Dermis blood vessel endothelial cell (primary cell): ENCODE data around the gene RHOC. TPM values are rescaled to one million over a fixed set of nuclear protein-coding genes. Genes with fewer than 3 reads are reported as not detected.

ENCODE experiments used
- DNase-seq: peaks from one replicate; pipeline ENCODE4 v3.0.0; 2010
- total RNA-seq: library from RNA; depleted of rRNA; stranded (reverse); fragments of >200 nt; gene quantifications from 2 replicates; pipeline ENCODE4 v1.2.3, GENCODE V29; 2014

Gene RHOC
- total RNA-seq, 1 donor from 2014 or later, result 920 TPM

DNA sequence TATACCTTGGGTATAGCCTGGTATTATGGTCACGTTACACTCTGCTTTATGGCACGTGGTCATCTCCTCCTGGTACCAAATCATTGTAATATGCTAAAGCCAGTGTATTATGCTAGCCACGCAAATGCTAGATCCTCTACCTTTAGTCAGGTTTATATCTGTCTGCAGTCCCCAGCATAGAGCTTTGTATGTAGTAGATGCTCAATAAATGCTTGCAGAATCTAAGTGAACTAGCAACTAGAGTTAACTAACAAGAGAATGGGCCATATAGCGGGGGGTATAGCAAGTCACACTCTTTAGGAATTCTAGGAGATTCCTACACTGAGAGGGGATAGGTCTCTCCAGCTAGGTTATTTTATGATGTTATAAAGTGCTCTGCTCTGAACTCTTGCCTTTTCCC, 29.4 kb downstream of the RHOC start:
- no peak for DNase-seq

DNA sequence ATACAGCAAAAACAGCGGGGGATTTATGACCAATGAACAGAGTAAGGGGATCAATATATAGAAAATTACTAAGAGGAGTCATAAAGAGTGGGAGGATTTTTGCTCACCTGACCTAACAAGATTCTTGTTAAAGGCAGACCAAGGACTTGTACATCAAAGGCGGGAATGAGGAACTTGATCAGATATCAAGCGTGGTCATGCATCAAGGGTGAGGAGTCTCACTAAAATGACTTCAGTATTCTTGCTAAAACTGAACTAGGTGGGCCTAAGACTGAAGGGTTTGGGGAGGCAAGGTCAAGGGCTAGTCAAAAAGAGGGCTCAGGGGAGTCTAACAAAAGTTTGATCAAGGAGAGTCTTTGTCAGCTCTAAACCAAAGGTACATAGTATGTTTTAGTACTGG, 30.4 kb downstream of the RHOC start:
- DNase-seq, result no peak

DNA sequence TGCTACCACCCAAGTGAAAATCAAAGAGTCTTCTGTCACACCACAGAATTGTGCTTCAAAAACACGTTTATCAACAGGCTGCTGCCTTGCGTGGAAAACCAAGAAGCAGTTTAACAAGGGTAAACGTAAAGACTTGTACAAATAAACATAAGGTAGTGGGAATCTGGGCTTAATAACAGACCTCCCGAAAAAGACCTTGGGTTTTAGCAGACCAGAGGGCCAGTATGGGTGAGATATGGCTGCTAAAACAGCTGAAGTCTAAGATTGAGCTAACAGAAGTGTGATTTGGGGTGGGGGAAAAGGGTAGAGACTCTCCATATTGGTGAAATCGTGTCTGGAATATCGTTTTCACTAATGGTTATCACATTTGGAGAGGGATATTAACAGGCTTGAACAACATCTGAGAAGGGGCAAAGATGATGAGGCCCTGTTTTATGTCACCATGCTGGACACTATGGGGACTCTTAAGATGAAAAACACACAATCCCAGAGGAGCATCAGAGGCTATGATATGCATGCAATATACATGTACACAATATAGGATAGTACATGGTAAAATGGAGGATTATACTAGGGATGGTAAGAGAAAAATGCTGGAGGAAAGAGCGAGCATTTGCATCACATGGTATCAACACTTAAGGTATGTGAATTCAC, 31.1 kb downstream of the RHOC start:
- no peak for DNase-seq

DNA sequence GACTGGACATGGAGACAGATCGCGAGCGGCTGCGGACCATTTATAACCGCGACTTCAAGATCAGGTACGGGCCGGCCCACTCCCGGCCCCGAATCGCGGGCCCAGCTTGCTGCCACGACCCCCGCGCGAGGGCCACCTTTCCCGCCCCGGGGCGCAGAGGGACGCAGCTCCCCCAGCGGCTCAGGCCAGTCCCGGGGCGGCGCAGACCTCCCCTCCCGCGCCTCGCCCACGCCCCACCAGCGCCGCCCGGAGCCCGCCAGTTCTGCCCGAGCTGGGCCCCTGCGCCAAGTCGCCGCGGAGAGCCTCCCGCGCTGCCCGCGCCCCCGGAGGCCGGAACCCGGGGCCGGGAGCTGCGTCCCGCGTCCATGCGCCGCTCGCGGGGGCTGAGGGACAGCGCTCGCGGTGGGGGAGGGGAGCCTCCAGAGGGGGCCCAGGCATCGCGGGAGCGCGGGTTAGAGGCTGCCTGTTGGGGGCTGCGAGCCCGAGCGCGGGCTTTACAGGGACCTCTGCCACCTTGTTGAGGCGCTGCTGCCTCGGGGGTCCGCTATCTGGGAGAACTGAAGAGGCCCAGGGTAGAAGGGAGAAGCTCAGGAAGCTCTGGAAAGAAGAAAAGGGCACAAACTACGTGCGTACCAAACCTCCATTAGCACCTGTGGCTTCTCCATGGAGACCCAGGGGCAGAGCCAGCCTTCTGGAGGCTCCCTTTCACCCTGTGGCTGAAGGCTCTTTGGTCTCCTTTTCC, 31.8 kb downstream of the RHOC start:
- peak; percentile 57 for DNase-seq

DNA sequence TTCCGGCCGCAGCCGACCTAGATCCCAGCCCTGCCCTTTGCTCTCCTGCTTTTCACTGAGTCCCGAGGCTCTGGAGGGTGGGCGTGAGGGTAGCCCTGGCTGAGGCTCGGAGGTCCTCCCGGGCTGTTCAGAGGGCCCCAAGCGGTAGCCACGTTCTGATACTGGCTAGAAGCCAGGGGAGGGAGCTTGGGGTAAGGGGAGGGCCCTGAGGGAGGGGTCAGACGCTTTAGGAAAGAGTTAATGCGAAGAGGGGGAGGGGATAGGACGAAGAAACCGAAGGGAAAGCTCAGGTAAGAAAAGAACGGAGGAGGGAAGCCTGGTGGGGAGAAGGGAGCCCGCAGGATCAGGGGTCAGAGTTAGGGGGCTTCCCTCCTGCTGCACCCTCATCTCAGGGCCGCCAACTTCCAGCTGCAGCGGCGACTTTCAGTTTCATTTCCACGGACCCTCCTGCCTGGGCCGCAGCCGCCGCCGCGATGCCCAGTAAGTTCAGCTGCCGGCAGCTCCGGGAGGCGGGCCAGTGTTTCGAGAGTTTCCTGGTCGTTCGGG, 32.4 kb downstream of the RHOC start, which contains the start of gene MOV10:
MOV10 (plus strand) TSS at position 220 of the 546 bp plus-strand sequence; CDS start at position 474, 254 bp downstream.
- DNase-seq, result peak; percentile 81

DNA sequence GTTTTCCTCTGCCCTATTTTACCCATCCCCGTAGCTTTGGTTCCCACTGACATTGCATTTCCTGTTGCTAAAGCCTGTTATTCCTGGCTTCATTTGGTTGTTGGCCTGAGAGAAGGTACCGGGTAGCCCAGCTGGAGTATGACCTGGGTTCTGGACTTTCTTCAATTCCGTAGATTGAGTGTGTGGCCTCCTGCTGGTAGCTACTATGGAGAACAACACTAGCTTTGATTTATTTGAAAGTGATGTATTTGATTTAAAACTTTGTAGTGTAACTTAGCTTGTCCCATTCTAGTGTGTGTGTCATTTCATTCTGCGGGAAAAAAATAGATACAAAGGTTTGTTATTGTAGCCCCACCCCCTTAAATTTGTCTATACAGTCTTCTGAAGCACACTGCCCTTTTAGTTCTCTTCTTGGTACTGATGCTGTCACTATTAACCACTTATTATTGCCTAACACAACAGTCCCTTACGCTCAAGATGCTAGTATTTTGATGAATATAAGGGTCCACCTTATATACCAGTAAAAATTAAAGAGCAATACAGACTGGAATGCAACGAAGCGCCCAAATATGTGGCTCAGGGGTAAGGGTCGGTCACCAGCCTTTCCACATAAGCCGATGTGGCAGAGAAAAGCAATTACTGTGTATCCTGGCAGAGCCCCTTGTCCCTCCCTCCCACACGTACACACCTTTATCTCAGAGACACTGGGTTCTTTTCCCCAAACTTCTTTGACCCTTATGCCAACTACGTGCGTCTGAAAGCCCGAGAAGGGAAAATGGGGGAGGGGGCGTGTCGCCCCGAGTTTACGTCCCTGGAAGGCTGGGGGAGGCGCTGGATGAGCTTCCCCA, 33.1 kb downstream of the RHOC start:
- DNase-seq, result peak; percentile 77

DNA sequence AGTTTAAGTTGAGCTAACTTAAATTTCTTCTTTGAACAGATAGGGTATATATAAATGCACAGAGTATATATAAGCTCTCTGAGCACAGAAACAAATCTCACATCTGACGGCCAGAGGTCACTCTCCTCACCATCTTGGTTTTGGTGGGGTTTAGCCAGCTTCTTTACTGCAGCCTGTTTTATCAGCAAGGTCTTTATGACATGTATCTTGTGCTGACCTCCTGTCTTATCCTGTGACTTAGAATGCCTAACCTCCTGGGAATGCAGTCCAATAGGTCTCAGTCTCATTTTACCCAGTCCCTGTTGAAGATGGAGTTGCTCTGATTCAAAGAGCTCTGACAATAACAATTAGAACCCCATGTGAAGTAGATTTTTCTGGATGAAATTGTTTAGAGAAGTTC, 34.1 kb downstream of the RHOC start:
- no peak for DNase-seq

DNA sequence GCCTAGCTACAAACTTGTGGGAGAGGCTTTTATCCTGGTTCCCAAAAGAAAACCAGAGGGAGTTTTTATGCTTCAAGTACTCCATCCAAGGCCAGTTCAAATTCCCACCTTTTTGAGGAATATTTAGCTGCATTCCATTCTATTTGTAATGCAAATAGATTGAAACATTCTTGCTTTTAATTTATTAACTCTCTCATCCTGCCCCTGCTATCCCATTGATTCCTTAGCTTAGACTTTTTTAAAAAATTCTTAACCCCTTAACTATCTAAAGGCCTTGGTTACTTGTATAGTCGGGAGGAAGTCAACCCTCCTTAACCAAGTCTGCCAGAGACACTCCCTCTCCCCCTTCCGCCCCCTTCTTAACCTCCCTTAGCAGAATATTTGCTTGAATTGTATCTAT, 34.9 kb downstream of the RHOC start:
- no peak for DNase-seq

DNA sequence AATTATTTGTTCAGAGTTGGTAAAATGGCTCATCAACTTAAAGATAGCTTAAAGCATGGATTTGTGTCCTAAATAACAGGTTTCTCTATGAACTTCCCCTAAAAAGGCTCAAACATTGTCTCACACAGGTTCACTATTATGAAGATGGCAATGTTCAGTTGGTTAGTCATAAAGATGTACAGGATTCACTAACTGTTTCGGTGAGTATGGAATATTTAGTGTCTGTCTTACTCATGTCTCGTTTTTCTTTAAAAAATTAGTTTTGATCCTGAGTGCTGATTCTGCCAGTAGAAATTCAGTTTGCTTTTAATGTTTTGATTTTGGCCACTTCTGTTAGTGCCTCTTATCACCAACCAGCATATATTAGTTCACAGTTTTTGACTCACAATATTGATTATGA, 40.0 kb downstream of the RHOC start:
- DNase-seq, result no peak

DNA sequence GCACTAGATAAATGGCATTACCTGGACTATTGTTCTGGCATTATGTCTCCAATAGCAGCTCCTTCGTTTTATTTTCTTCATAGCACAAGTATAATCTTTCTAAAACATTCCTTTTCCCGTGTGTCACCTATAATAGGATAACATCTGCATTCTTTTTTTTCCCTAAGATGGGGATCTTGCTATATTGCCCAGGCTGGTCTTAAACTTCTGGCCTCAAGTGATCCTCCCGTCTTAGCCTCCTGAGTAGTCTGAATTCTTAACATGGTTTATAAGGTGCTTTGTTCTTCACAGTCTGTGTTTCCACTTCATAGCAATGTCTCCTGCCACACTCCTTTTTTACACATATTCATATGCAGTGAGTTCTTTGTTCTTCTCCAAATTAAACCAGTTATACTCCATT, 41.1 kb downstream of the RHOC start:
- DNase-seq, result no peak

DNA sequence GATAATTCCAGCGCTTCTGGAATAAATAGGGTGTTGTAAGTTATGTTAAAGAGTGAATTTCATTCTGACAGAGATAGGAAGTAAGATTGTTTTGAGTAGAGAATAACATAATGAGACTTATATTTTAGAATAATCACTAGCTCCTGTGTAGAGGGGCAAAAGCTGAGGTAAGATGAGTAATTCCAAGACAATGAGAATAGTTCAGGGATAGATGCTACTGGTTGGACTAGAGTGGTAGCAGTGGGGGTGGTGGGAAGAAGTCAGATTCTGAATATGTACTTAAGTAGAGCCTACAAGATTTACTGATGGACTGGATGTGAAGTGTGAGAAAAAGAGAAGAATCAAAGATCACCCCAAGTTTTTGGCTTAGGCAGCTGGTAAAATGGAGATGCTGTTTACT, 55.7 kb downstream of the RHOC start:
- no peak for DNase-seq

Other genes with a start within 250 kb of the RHOC start
- gene WNT2B, start 198.2 kb downstream of the RHOC start, total RNA-seq, result 1.3 and 2.0 TPM in 2 replicates
- 11.4 and 18.4 TPM in 2 replicates for gene ST7L, start 88.0 kb downstream of the RHOC start, total RNA-seq
- 219 and 332 TPM in 2 replicates for gene CAPZA1, start 87.3 kb downstream of the RHOC start, total RNA-seq
- gene MOV10, start 32.5 kb downstream of the RHOC start, total RNA-seq, result 62.8 and 85.2 TPM in 2 replicates
- 0.68 and 0.74 TPM in 2 replicates for gene PPM1J, start 8.2 kb upstream of the RHOC start, total RNA-seq
- 94.8 and 99.7 TPM in 2 replicates for gene SLC16A1, start 249.1 kb upstream of the RHOC start, total RNA-seq